ENCODE results near the gene SLC6A7.

- no peak for TF ChIP-seq CTCF (IDR thresholded peaks at IDR 0.05)
- TF ChIP-seq POLR2A (IDR thresholded peaks at IDR 0.05) = no peak
- TF ChIP-seq POLR2AphosphoS5 (IDR thresholded peaks at IDR 0.05) = no peak
Observed at GRCh38 chr5:150183436-150183835, 6.4 kb upstream of the SLC6A7 start.

All from upper lobe of left lung (tissue), 4 donors.